GM06990 (cell line): ENCODE results near the gene FER.
"Not testable (repeated sequence)": the region's sequence is repeated elsewhere in the genome, so short reads cannot be mapped to it uniquely, and the experiment has no call there.

Experiments used
- DNase-seq: peaks from one replicate; pipeline ENCODE4 v3.0.0-alpha.2; 2011; ENCODE audit not compliant: insufficient read length; ENCODE audit errors: extremely low read depth
- H3K27me3 ChIP-seq: replicated peaks from 2 replicates; pipeline ENCODE4 v1.6.0; 2011; ENCODE audit warnings: low read length; ENCODE audit not compliant: control insufficient read depth, insufficient read depth
- H3K36me3 ChIP-seq: 2 replicates; pipeline ENCODE4 v1.5.1; 2011; ENCODE audit warnings: low read length; ENCODE audit not compliant: control insufficient read depth, insufficient read depth
- H3K4me3 ChIP-seq: replicated peaks from 2 replicates; pipeline ENCODE4 v1.5.1; 2011; ENCODE audit warnings: low read depth, mild to moderate bottlenecking, control low read depth, low read length
- CTCF ChIP-seq: IDR thresholded peaks from 2 replicates; pipeline ENCODE4 v1.5.1; 2011; ENCODE audit warnings: low read length, control low read depth, mild to moderate bottlenecking, inconsistent platforms; ENCODE audit not compliant: insufficient read depth, poor library complexity, severe bottlenecking

Gene FER

GRCh38 chr5:109170629-109171350 is 423.1 kb downstream of the FER start:
- TF ChIP-seq CTCF: no peak
- DNase-seq: no peak

GRCh38 chr5:109171437-109172073 is 423.9 kb downstream of the FER start:
- H3K27me3 ChIP-seq, H3K36me3 ChIP-seq, DNase-seq, H3K4me3 ChIP-seq: not testable (repeated sequence)

More at GRCh38 chr5:109170629-109171350, 423.1 kb downstream of the FER start:
- Histone ChIP-seq H3K4me3 (no peak overlapping the region), H3K36me3 (no peaks in the 10 kb centered on the region), H3K27me3 (no peaks in the 10 kb centered on the region)

- no peaks in the 10 kb centered on the region for H3K27me3 ChIP-seq
- DNase-seq: no peak
- H3K4me3 ChIP-seq: no peak overlapping the region
- no peaks in the 10 kb centered on the region for H3K36me3 ChIP-seq
- TF ChIP-seq CTCF: no peak
These were observed 425.5 kb downstream of the FER start for GRCh38 chr5:109173036-109173794.

- Histone ChIP-seq H3K36me3 (no peaks in the 10 kb centered on the region), H3K27me3 (no peaks in the 10 kb centered on the region), H3K4me3 (no peak overlapping the region)
- no peak for DNase-seq
- no peak for TF ChIP-seq CTCF
These were observed 429.5 kb downstream of the FER start for GRCh38 chr5:109177227-109177626.

GRCh38 chr5:109177782-109178181 is 430.1 kb downstream of the FER start:
- no peak for DNase-seq
- no peaks in the 10 kb centered on the region for H3K36me3 ChIP-seq
- no peak overlapping the region for H3K4me3 ChIP-seq
- TF ChIP-seq CTCF: no peak
- no peaks in the 10 kb centered on the region for H3K27me3 ChIP-seq

GRCh38 chr5:109180668-109181067 is 433.0 kb downstream of the FER start:
- H3K36me3 ChIP-seq: no peaks in the 10 kb centered on the region
- no peak for TF ChIP-seq CTCF

More at GRCh38 chr5:109180668-109181067, 433.0 kb downstream of the FER start:
- no peak for DNase-seq
- Histone ChIP-seq H3K4me3 (no peak overlapping the region), H3K27me3 (no peaks in the 10 kb centered on the region)
